Activated naive CD4-positive, alpha-beta T cell treated with anti-CD3 and anti-CD28 coated beads, Interleukin-2, amount 50 U/mL, for 72 hours (primary cell): ENCODE data around the gene RASSF4. TPM values are rescaled to one million over a fixed set of nuclear protein-coding genes. Genes with fewer than 3 reads are reported as not detected.
"Not testable (repeated sequence)": the region's sequence is repeated elsewhere in the genome, so short reads cannot be mapped to it uniquely, and the experiment has no call there.

Experiments used
- ATAC-seq, 2 donors: fragments of 150-1000 bp; cut with Tn5 transposase; 2 replicates each; pipeline ENCODE4 v1.10.0; 2021; ENCODE audit warnings: mild to moderate bottlenecking in 2 of 2, moderate library complexity in 2 of 2
- DNase-seq, 2 donors: peaks; one replicate each; pipeline ENCODE4 v3.0.0; 2021 to 2022; ENCODE audit warnings: low spot score in 2 of 2
- H3K27ac Mint-ChIP-seq, 2 donors: one replicate each; pipeline ENCODE4 v1.8.0; 2022; ENCODE audit warnings: mild to moderate bottlenecking in 2 of 2, mixed read lengths in 2 of 2
- H3K36me3 Mint-ChIP-seq, 2 donors: one replicate each; pipeline ENCODE4 v1.8.0; 2022; ENCODE audit warnings: mixed read lengths in 2 of 2
- H3K9me3 Mint-ChIP-seq, 2 donors: one replicate each; pipeline ENCODE4 v1.8.0; 2022; ENCODE audit warnings: mixed read lengths in 2 of 2
- total RNA-seq, 2 donors: library from RNA; stranded (reverse); gene quantifications; one replicate each; pipeline ENCODE4 v1.2.3, GENCODE V29; 2022

Gene RASSF4
- total RNA-seq, 2 donors from 2014 or later = 1.5 to 4.1 TPM

GRCh38 chr10:44995914-44996669 lies 36.5 kb downstream of the RASSF4 start:
- H3K9me3 Mint-ChIP-seq = peaks cover 0 to 11% of the 10 kb centered on the region in 2 donors
- DNase-seq (no peak), ATAC-seq (no peak)
- no peak overlapping the region for H3K27ac Mint-ChIP-seq
- H3K36me3 Mint-ChIP-seq = peaks cover 12 to 13% of the 10 kb centered on the region in 2 donors

- DNase-seq = no peak
- Mint-ChIP-seq H3K27ac (no peak overlapping the region), H3K9me3 (peaks cover 0 to 12% of the 10 kb centered on the region in 2 donors), H3K36me3 (peaks cover 13 to 22% of the 10 kb centered on the region in 2 donors)
- ATAC-seq = no peak
These were observed 37.6 kb downstream of the RASSF4 start for GRCh38 chr10:44997105-44997748.

GRCh38 chr10:44998146-44998631 lies 38.6 kb downstream of the RASSF4 start:
- Mint-ChIP-seq H3K36me3 (peaks cover 23 to 31% of the 10 kb centered on the region in 2 donors), H3K9me3 (peaks cover 4 to 15% of the 10 kb centered on the region in 2 donors), H3K27ac (no peak overlapping the region)
- DNase-seq = no peak
- no peak for ATAC-seq

- DNase-seq (no peak), ATAC-seq (no peak)
- H3K36me3 Mint-ChIP-seq = peaks cover 40 to 52% of the 10 kb centered on the region in 2 donors
These were observed 40.6 kb downstream of the RASSF4 start for GRCh38 chr10:45000138-45000751.

GRCh38 chr10:45000752-45001380 lies 41.3 kb downstream of the RASSF4 start, which contains the start of gene ZNF22:
TSS of gene ZNF22 (plus strand) at chr10:45000923. CDS start at chr10:45003369, 2,446 bp downstream.
- Mint-ChIP-seq H3K9me3 (peaks cover 15 to 32% of the 10 kb centered on the region in 2 donors), H3K36me3 (peaks cover 46 to 55% of the 10 kb centered on the region in 2 donors), H3K27ac (peak within 1 kb of the TSS; percentile 64 to 74)
- peak; percentile 80 to 83 for ATAC-seq
- peak in 1 of 2 donors; percentile 66 for DNase-seq

More at GRCh38 chr10:45000138-45000751, 40.6 kb downstream of the RASSF4 start:
- H3K9me3 Mint-ChIP-seq = peaks cover 15 to 32% of the 10 kb centered on the region in 2 donors
- H3K27ac Mint-ChIP-seq = peak overlapping the region; percentile 64 to 74

- ATAC-seq = peak; percentile 73 to 79
- Mint-ChIP-seq H3K36me3 (peaks cover 46 to 55% of the 10 kb centered on the region in 2 donors), H3K9me3 (peaks cover 15 to 32% of the 10 kb centered on the region in 2 donors), H3K27ac (peak overlapping the region; percentile 55 to 63)
- DNase-seq = peak in 1 of 2 donors; percentile 53
These were observed 42.0 kb downstream of the RASSF4 start for GRCh38 chr10:45001381-45002148.

GRCh38 chr10:45003432-45004000 lies 43.9 kb downstream of the RASSF4 start:
- no peak overlapping the region for H3K27ac Mint-ChIP-seq
- no peak for DNase-seq
- ATAC-seq = no peak
- H3K9me3 Mint-ChIP-seq = peaks cover 15 to 32% of the 10 kb centered on the region in 2 donors
- H3K36me3 Mint-ChIP-seq = peaks cover 46 to 55% of the 10 kb centered on the region in 2 donors

GRCh38 chr10:45004661-45005060 lies 45.1 kb downstream of the RASSF4 start:
- Mint-ChIP-seq H3K9me3 (peaks cover 15 to 30% of the 10 kb centered on the region in 2 donors), H3K36me3 (peaks cover 44 to 52% of the 10 kb centered on the region in 2 donors), H3K27ac (no peak overlapping the region)
- no peak for ATAC-seq
- DNase-seq = no peak

- DNase-seq (no peak), ATAC-seq (no peak)
- Mint-ChIP-seq H3K9me3 (peaks cover 15 to 24% of the 10 kb centered on the region in 2 donors), H3K27ac (no peak overlapping the region), H3K36me3 (peaks cover 38 to 46% of the 10 kb centered on the region in 2 donors)
These were observed 45.7 kb downstream of the RASSF4 start for GRCh38 chr10:45005284-45005683.

- Mint-ChIP-seq H3K27ac (peak overlapping the region in 1 of 2 donors; percentile 77), H3K9me3 (peaks cover 15 to 21% of the 10 kb centered on the region in 2 donors), H3K36me3 (peaks cover 34 to 42% of the 10 kb centered on the region in 2 donors)
- ATAC-seq (no peak), DNase-seq (no peak)
These were observed 46.9 kb downstream of the RASSF4 start for GRCh38 chr10:45006276-45007030.

- Mint-ChIP-seq H3K27ac (no peak overlapping the region), H3K9me3 (peaks cover 9 to 15% of the 10 kb centered on the region in 2 donors), H3K36me3 (peaks cover 19 to 20% of the 10 kb centered on the region in 2 donors)
- ATAC-seq (peak; percentile 56 to 58), DNase-seq (peak in 1 of 2 donors; percentile 25)
These were observed 49.0 kb downstream of the RASSF4 start for GRCh38 chr10:45008524-45009161.

- H3K27ac Mint-ChIP-seq, H3K36me3 Mint-ChIP-seq, ATAC-seq, H3K9me3 Mint-ChIP-seq, DNase-seq: not testable (repeated sequence)
These were observed 55.0 kb downstream of the RASSF4 start for GRCh38 chr10:45014557-45014956.

GRCh38 chr10:45015590-45015989 lies 56.0 kb downstream of the RASSF4 start:
- ATAC-seq (no peak), DNase-seq (no peak)
- H3K36me3 Mint-ChIP-seq = no peaks in the 10 kb centered on the region
- H3K9me3 Mint-ChIP-seq = no peaks in the 10 kb centered on the region
- H3K27ac Mint-ChIP-seq = no peak overlapping the region

- no peak for ATAC-seq
- Mint-ChIP-seq H3K9me3 (peaks cover 4 to 12% of the 10 kb centered on the region in 2 donors), H3K36me3 (peaks cover 0 to 5% of the 10 kb centered on the region in 2 donors), H3K27ac (no peak overlapping the region)
- no peak for DNase-seq
These were observed 63.8 kb downstream of the RASSF4 start for GRCh38 chr10:45023426-45023825.
